Tibial nerve (tissue), 3 donors: ENCODE measurements around the gene TBCD.

Experiments
- CTCF ChIP-seq, 5 experiments: fragments of 200-600 bp in 3 of 5; fragments of 450-650 bp in 2 of 5; sonication (generic) in 3 of 5; IDR thresholded peaks; one replicate each; pipeline ENCODE4 v1.5.1; 2016 to 2019; ENCODE audit warnings: antibody characterized with exemption in 5 of 5, mild to moderate bottlenecking in 3 of 5, moderate library complexity in 2 of 5
- POLR2A ChIP-seq, 2 donors: fragments of 450-650 bp; IDR thresholded peaks; one replicate each; pipeline ENCODE4 v1.6.1; 2017; ENCODE audit warnings: antibody characterized with exemption in 2 of 2, mild to moderate bottlenecking in 2 of 2, moderate library complexity in 2 of 2

GRCh38 chr17:82976982-82977488 lies 225.2 kb downstream of the TBCD start:
- no peak for TF ChIP-seq CTCF (IDR thresholded peaks at IDR 0.05)
- TF ChIP-seq POLR2A (IDR thresholded peaks at IDR 0.05): no peak
